HG03457 (cell line): ENCODE data around the gene BMP6.

ENCODE experiments used
- ATAC-seq: cut with Tn5 transposase; IDR thresholded peaks from one replicate; pipeline ENCODE4 v1.9.1; 2021; ENCODE audit warnings: moderate number of reproducible peaks; ENCODE audit not compliant: unreplicated experiment

The BMP6 gene

GRCh38 chr6:7919871-7920270, 194.0 kb downstream of the BMP6 start:
- ATAC-seq = no peak

GRCh38 chr6:7920425-7920824, 194.5 kb downstream of the BMP6 start:
- no peak for ATAC-seq

GRCh38 chr6:7921046-7921445, 195.1 kb downstream of the BMP6 start:
- ATAC-seq = no peak

GRCh38 chr6:7921632-7922092, 195.8 kb downstream of the BMP6 start:
- ATAC-seq = no peak

- no peak for ATAC-seq
Observed at GRCh38 chr6:7922596-7922995, 196.7 kb downstream of the BMP6 start.

GRCh38 chr6:7924867-7925266, 199.0 kb downstream of the BMP6 start:
- ATAC-seq = no peak
